ENCODE results near the gene ZNF565. TPM values are rescaled to one million over a fixed set of nuclear protein-coding genes. Genes with fewer than 3 reads are reported as not detected.

The ZNF565 gene
- 1.5 and 1.9 TPM in 2 replicates for polyA plus RNA-seq (2012; rRNA removed)
- polyA plus RNA-seq (2012; cell fraction: cytosol; rRNA removed) = 1.1 and 1.4 TPM in 2 replicates
- polyA plus RNA-seq (2012; cell fraction: nucleus; rRNA removed) = 2.4 and 6.0 TPM in 2 replicates

DNA sequence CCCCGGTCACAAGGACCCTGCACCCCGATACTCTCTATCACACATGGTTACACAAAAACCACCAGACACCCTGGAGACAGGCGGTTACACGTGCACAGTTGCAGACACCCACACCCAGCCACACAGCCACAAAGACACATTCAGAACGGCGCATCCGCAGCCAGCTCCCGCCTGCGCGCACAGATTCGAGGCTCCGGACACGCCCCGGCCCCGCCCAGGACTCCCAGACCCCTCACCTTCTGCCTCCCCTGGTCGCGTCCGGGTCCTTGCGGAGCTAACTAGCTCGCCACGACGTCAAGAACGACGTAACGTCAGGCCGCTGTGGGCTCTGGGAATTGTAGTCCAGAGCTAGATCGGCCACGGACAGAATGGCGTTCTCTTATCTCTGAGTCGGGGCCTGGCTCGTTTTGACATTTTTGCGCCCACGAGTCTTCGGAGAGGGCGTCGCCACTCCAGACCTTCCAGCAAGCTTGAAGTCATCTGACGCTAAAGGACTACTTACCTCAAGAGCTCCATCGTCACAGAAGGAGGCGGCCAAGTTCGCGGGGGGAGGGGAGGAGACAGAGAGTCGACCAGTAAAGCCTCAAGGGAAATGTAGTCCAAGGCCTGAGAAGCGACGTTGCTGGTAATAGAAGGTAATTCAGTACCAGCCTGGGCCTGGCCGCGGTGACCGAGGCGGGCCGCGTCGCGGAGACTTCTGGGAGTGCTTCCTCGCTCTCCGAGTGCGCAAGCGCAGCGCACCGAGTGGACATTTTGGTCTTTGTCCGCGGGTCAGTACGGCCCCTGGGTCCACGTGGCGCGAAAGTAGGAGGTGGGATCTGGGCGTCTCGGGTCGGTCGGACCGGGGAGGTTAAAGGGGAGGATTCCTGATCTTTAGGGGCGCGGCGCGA, at the start of gene ZNF565, which contains the start of gene ZNF146:
Gene ZNF565 (minus strand): TSS at position 280 of the 890 bp plus-strand sequence. CDS start 12,680 bp downstream, outside the sequence.
Gene ZNF146 (plus strand): TSS at position 721 of the 890 bp plus-strand sequence. CDS start 21,335 bp downstream, outside the sequence.
- under 1% methylated on average over 68 of the region's 73 CpGs for WGBS (ENCODE audit: low lambda C conversion rate)
- Histone ChIP-seq H3K4me1 (ENCODE audit: control insufficient read depth in 1 of 2, insufficient read depth in 2 of 2, low read depth in 1 of 2, low read length in 1 of 2) (peaks cover 4% of the 10 kb centered on the region in 2 experiments; a peak in 2 of 4 replicates), H3K4me3 (ENCODE audit: low read depth in 2 of 2, low read length in 1 of 2) (peak within 1 kb of the TSS; percentile 59 to 87), H3K4me2 (peak within 1 kb of the TSS; percentile 88), H3K9me2 (no peaks in the 10 kb centered on the region), H2AFZ (ENCODE audit: low read depth) (peak within 1 kb of the TSS; percentile 76), H4K20me1 (ENCODE audit: insufficient read depth) (peaks cover 15% of the 10 kb centered on the region), H3K27me3 (ENCODE audit: insufficient read depth) (no peaks in the 10 kb centered on the region), H3K9me3 (no peaks in the 10 kb centered on the region), H3F3A (replicated peaks; ENCODE audit: insufficient read depth) (no peaks in the 10 kb centered on the region), H3K27ac (ENCODE audit: low read depth in 2 of 2, low read length in 1 of 2) (peak within 1 kb of the TSS; percentile 87 to 94), H3K79me2 (ENCODE audit: insufficient read depth) (peaks cover 55% of the 10 kb centered on the region), H3K9ac (peak within 1 kb of the TSS; percentile 96), H3K36me3 (replicated peaks in 1 of 2; ENCODE audit: control insufficient read depth in 1 of 2, insufficient read depth in 2 of 2, low read length in 1 of 2) (peaks cover 0 to 23% of the 10 kb centered on the region in 2 experiments)
- DNase-seq = peak; percentile 92
- TF ChIP-seq GABPA (IDR thresholded peaks at IDR 0.05; ENCODE audit: low read depth) (peak; percentile 47), NRF1 (IDR thresholded peaks at IDR 0.05; ENCODE audit: low read depth, low read length) (peak; percentile 91), GATA2 (CRISPR knock-in tag; IDR thresholded peaks at IDR 0.05) (peak; percentile 61), YY1 (IDR thresholded peaks at IDR 0.05; ENCODE audit: low read depth) (peak; percentile 66), TAF1 (IDR thresholded peaks at IDR 0.05; ENCODE audit: borderline replicate concordance, low read depth, low read length) (peak; percentile 77; the same call in 1 of the 2 replicates), JUND (IDR thresholded peaks at IDR 0.05) (no peak), EP300 (IDR thresholded peaks at IDR 0.05; ENCODE audit: borderline replicate concordance in 1 of 2, low read depth in 1 of 2, low read length in 1 of 2) (no peak), EZH2phosphoT487 (IDR thresholded peaks at IDR 0.05; ENCODE audit: borderline replicate concordance, low read depth) (no peak), RAD21 (IDR thresholded peaks at IDR 0.05; ENCODE audit: low read length) (no peak), MEF2A (IDR thresholded peaks at IDR 0.05; ENCODE audit: borderline replicate concordance, low read depth) (no peak), MXI1 (IDR thresholded peaks at IDR 0.05; ENCODE audit: low read depth, low read length) (peak; percentile 99), RCOR1 (IDR thresholded peaks at IDR 0.05; ENCODE audit: low read length) (no peak), CHD2 (IDR thresholded peaks at IDR 0.05; ENCODE audit: low read length, partially characterized antibody) (peak; percentile 87), POLR2AphosphoS5 (IDR thresholded peaks at IDR 0.05; ENCODE audit: low read depth, low read length) (peak; percentile 95), SIN3A (IDR thresholded peaks at IDR 0.05; ENCODE audit: borderline replicate concordance, low read depth, low read length) (peak; percentile 63; the same call in 1 of the 2 replicates)
- TF ChIP-seq, protein P1, sequence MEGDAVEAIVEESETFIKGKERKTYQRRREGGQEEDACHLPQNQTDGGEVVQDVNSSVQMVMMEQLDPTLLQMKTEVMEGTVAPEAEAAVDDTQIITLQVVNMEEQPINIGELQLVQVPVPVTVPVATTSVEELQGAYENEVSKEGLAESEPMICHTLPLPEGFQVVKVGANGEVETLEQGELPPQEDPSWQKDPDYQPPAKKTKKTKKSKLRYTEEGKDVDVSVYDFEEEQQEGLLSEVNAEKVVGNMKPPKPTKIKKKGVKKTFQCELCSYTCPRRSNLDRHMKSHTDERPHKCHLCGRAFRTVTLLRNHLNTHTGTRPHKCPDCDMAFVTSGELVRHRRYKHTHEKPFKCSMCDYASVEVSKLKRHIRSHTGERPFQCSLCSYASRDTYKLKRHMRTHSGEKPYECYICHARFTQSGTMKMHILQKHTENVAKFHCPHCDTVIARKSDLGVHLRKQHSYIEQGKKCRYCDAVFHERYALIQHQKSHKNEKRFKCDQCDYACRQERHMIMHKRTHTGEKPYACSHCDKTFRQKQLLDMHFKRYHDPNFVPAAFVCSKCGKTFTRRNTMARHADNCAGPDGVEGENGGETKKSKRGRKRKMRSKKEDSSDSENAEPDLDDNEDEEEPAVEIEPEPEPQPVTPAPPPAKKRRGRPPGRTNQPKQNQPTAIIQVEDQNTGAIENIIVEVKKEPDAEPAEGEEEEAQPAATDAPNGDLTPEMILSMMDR (IDR thresholded peaks at IDR 0.05) = no peak
- TF ChIP-seq, protein P2, sequence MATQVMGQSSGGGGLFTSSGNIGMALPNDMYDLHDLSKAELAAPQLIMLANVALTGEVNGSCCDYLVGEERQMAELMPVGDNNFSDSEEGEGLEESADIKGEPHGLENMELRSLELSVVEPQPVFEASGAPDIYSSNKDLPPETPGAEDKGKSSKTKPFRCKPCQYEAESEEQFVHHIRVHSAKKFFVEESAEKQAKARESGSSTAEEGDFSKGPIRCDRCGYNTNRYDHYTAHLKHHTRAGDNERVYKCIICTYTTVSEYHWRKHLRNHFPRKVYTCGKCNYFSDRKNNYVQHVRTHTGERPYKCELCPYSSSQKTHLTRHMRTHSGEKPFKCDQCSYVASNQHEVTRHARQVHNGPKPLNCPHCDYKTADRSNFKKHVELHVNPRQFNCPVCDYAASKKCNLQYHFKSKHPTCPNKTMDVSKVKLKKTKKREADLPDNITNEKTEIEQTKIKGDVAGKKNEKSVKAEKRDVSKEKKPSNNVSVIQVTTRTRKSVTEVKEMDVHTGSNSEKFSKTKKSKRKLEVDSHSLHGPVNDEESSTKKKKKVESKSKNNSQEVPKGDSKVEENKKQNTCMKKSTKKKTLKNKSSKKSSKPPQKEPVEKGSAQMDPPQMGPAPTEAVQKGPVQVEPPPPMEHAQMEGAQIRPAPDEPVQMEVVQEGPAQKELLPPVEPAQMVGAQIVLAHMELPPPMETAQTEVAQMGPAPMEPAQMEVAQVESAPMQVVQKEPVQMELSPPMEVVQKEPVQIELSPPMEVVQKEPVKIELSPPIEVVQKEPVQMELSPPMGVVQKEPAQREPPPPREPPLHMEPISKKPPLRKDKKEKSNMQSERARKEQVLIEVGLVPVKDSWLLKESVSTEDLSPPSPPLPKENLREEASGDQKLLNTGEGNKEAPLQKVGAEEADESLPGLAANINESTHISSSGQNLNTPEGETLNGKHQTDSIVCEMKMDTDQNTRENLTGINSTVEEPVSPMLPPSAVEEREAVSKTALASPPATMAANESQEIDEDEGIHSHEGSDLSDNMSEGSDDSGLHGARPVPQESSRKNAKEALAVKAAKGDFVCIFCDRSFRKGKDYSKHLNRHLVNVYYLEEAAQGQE (IDR thresholded peaks at IDR 0.05; ENCODE audit: low read depth, low read length) = peak; percentile 39; the same call in 1 of the 2 replicates
- TF ChIP-seq, protein P3, sequence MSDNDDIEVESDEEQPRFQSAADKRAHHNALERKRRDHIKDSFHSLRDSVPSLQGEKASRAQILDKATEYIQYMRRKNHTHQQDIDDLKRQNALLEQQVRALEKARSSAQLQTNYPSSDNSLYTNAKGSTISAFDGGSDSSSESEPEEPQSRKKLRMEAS (IDR thresholded peaks at IDR 0.05; ENCODE audit: low read depth) = peak; percentile 98
- TF ChIP-seq, protein P4, sequence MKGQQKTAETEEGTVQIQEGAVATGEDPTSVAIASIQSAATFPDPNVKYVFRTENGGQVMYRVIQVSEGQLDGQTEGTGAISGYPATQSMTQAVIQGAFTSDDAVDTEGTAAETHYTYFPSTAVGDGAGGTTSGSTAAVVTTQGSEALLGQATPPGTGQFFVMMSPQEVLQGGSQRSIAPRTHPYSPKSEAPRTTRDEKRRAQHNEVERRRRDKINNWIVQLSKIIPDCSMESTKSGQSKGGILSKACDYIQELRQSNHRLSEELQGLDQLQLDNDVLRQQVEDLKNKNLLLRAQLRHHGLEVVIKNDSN (IDR thresholded peaks at IDR 0.05; ENCODE audit: borderline replicate concordance, low read depth) = peak; percentile 68; the same call in 1 of the 2 replicates
- TF ChIP-seq, protein P5, sequence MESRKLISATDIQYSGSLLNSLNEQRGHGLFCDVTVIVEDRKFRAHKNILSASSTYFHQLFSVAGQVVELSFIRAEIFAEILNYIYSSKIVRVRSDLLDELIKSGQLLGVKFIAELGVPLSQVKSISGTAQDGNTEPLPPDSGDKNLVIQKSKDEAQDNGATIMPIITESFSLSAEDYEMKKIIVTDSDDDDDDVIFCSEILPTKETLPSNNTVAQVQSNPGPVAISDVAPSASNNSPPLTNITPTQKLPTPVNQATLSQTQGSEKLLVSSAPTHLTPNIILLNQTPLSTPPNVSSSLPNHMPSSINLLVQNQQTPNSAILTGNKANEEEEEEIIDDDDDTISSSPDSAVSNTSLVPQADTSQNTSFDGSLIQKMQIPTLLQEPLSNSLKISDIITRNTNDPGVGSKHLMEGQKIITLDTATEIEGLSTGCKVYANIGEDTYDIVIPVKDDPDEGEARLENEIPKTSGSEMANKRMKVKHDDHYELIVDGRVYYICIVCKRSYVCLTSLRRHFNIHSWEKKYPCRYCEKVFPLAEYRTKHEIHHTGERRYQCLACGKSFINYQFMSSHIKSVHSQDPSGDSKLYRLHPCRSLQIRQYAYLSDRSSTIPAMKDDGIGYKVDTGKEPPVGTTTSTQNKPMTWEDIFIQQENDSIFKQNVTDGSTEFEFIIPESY (IDR thresholded peaks at IDR 0.05; ENCODE audit: borderline replicate concordance, low read depth) = no peak
- ChIA-PET CTCF (interaction anchor here (1.0 to 1.3 kb wide), 3 partner anchors 30 to 161 kb away, joined by 3 to 4 read pairs (median 3); no protein-coding TSS in a partner anchor), POLR2A (interaction anchor here (0.5 to 1.7 kb wide), 8 partner anchors 19 to 359 kb away, joined by 3 to 8 read pairs (median 4); partner anchors contain the start of genes POLR2I, TBCB, ZNF260 and ZNF529)
